Right renal pelvis (tissue), 4 donors: ENCODE data around the gene ADGRV1. TPM values are rescaled to one million over a fixed set of nuclear protein-coding genes. Genes with fewer than 3 reads are reported as not detected.
"Not testable (repeated sequence)": the region's sequence is repeated elsewhere in the genome, so short reads cannot be mapped to it uniquely, and the experiment has no call there.

Source experiments
- DNase-seq, 4 donors: peaks; one replicate each; pipeline ENCODE4 v3.0.0-alpha.2; 2013; ENCODE audit warnings: low read depth in 4 of 4, low spot score in 3 of 4, missing footprints in 1 of 4
- polyA plus RNA-seq, 4 donors: library from polyadenylated mRNA; unstranded; fragments of 120-200 nt; gene quantifications; one replicate each; pipeline ENCODE4 v1.2.1, GENCODE V29; 2013; ENCODE audit not compliant: insufficient read length in 4 of 4

The ADGRV1 gene
- polyA plus RNA-seq, 4 donors = 8.6 to 12.6 (median 12.0) TPM

- DNase-seq = no peak
These were observed 7.6 kb upstream of the ADGRV1 start for GRCh38 chr5:90550963-90551362.

GRCh38 chr5:90551376-90551775, 7.2 kb upstream of the ADGRV1 start:
- no peak for DNase-seq

GRCh38 chr5:90553711-90554110, 4.9 kb upstream of the ADGRV1 start:
- DNase-seq = no peak

- no peak for DNase-seq
These were observed 4.1 kb upstream of the ADGRV1 start for GRCh38 chr5:90554358-90555006.

GRCh38 chr5:90555666-90556065, 2.9 kb upstream of the ADGRV1 start:
- no peak for DNase-seq

- no peak for DNase-seq
These were observed 1.2 kb upstream of the ADGRV1 start for GRCh38 chr5:90557391-90557790.

- DNase-seq = no peak
These were observed 726 bp upstream of the ADGRV1 start for GRCh38 chr5:90557871-90558270.

- DNase-seq = no peak
These were observed 2.2 kb downstream of the ADGRV1 start for GRCh38 chr5:90560771-90561170.

- DNase-seq = no peak
These were observed 3.2 kb downstream of the ADGRV1 start for GRCh38 chr5:90561766-90562165.

GRCh38 chr5:90562341-90562740, 3.7 kb downstream of the ADGRV1 start:
- DNase-seq = no peak

- DNase-seq = no peak
These were observed 4.5 kb downstream of the ADGRV1 start for GRCh38 chr5:90563108-90563507.

- no peak for DNase-seq
These were observed 6.9 kb downstream of the ADGRV1 start for GRCh38 chr5:90565491-90565890.

GRCh38 chr5:90569084-90569483, 10.5 kb downstream of the ADGRV1 start:
- DNase-seq = no peak

- no peak for DNase-seq
These were observed 11.4 kb downstream of the ADGRV1 start for GRCh38 chr5:90570034-90570433.

GRCh38 chr5:90571147-90571773, 12.7 kb downstream of the ADGRV1 start:
- no peak for DNase-seq

GRCh38 chr5:90575712-90576111, 17.1 kb downstream of the ADGRV1 start:
- DNase-seq = no peak

GRCh38 chr5:90576566-90576965, 18.0 kb downstream of the ADGRV1 start:
- DNase-seq = not testable (repeated sequence)

GRCh38 chr5:90579905-90580304, 21.3 kb downstream of the ADGRV1 start:
- not testable (repeated sequence) for DNase-seq

- DNase-seq = no peak
These were observed 23.4 kb downstream of the ADGRV1 start for GRCh38 chr5:90581956-90582355.

- no peak for DNase-seq
These were observed 26.9 kb downstream of the ADGRV1 start for GRCh38 chr5:90585337-90585986.

GRCh38 chr5:90586469-90586868, 27.9 kb downstream of the ADGRV1 start:
- DNase-seq = no peak

- no peak for DNase-seq
These were observed 31.6 kb downstream of the ADGRV1 start for GRCh38 chr5:90590170-90590569.
